ENCODE measurements around the gene DIAPH2.

Gene DIAPH2

DNA sequence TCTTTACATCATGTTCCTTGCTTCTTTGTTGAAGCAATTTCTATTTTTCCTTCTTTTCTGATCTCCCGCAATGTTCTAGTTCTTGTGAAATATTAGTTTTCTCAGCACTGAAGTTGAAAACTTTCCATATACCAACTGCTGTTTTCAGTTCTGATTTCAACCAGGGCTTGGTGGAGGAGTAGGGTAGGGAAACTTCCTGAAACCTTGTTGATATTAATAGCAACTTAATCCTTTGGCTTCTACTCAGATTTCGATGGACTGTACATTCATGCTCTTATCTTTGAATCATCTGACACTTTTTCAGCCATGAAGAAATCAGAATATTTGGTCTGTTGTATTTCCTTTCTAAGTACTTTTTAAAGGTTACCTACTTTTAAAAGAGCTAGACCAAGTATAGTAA is 514.9 kb downstream of the DIAPH2 start:
- no peak for TF ChIP-seq CTCF (IDR thresholded peaks at IDR 0.05)

DNA sequence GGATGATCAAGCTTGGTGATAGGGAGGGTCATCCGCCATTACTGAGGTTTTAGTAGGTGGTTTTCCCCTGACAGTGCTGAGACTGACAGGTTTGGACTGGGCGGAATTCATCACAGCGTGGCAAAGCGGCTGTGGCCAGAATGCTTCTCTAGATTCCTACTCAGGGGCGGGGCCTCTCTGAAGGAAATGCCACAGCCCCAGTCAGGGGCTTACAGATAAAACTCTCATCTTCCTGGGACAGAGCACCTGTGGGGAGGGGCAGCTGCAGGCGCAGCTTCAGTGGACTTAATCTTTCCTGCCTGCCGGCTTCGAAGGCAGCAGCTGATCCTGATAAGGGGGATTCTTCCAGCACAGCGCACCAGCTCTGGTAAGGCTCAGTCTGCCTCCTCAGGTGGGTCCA is 515.8 kb downstream of the DIAPH2 start:
- TF ChIP-seq CTCF (IDR thresholded peaks at IDR 0.05) = no peak

- TF ChIP-seq CTCF (IDR thresholded peaks at IDR 0.05) = no peak
Observed at GRCh38 chrX:97210501-97210900, 525.9 kb downstream of the DIAPH2 start.

GRCh38 chrX:97211070-97211469 is 526.4 kb downstream of the DIAPH2 start:
- no peak for TF ChIP-seq CTCF (IDR thresholded peaks at IDR 0.05)

GRCh38 chrX:97215186-97215585 is 530.5 kb downstream of the DIAPH2 start:
- TF ChIP-seq CTCF (IDR thresholded peaks at IDR 0.05) = no peak

- TF ChIP-seq CTCF (IDR thresholded peaks at IDR 0.05) = no peak
Observed at GRCh38 chrX:97224148-97224547, 539.5 kb downstream of the DIAPH2 start.

- no peak for TF ChIP-seq CTCF (IDR thresholded peaks at IDR 0.05)
Observed at GRCh38 chrX:97229318-97229717, 544.7 kb downstream of the DIAPH2 start.

- TF ChIP-seq CTCF (IDR thresholded peaks at IDR 0.05) = no peak
Observed at GRCh38 chrX:97230948-97231347, 546.3 kb downstream of the DIAPH2 start.
